Measurements from ENCODE around the gene MCF2L. TPM values are rescaled to one million over a fixed set of nuclear protein-coding genes. Genes with fewer than 3 reads are reported as not detected.

MCF2L gene
- total RNA-seq, 1 experiment from 2014 or later = 22.1 TPM

DNA sequence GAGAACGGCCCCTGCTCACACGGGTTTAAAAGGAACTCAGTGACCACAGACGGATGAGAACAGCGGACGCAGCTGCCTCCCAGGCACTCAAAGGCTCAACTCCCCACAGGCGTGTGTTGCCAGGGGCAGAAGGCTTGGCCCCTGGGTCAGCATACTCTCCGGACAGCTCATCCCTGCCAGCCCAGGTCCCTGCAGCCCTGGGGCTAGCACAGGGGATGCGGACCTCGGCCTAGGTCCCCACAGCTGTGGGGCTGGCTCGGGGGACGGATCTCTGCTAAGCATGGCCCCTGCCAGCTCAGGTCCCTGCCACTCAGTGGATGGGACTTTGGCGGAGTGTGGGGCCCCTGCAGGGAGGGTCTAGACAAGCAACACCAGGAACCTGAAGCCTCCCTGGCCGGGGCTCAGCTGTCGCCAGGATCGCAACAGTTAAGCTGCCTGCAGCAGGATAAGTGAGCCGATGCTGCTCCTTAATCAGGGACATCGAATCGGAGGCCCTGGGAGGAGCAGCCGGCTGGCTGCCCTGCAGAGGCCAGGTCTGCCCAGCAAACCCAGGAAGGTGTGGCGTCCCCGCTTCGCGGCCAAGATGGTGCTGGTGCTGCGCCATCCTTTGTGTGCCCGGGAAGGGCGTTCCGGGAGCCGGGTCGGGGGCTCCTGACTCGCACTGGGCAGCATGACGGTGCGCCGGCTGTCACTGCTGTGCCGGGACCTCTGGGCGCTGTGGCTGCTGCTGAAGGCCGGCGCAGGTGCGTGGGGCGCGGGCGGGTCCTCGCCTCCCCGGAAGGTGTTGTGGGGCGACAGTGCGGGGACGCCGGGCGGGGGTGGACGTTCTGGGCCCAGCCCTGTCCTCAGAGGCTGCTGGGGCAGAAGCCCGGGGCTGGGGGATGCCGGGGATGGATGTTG, 32.5 kb downstream of the MCF2L start:
- no TSS peak for BruUV-seq (replicated peaks)
- Histone ChIP-seq H3K4me3 (ENCODE audit: low read depth, low read length) (peak overlapping the region; percentile 36), H3K9me3 (no peaks in the 10 kb centered on the region), H3K4me1 (peaks cover 21% of the 10 kb centered on the region), H3K27me3 (replicated peaks; ENCODE audit: control insufficient read depth, insufficient read depth, low read length) (no peaks in the 10 kb centered on the region), H3K36me3 (ENCODE audit: control insufficient read depth, insufficient read depth, low read length) (peaks cover 1% of the 10 kb centered on the region)
- Mint-ChIP-seq H3K27ac (ENCODE audit: unreplicated experiment) (no peak overlapping the region), H3K9me3 (ENCODE audit: unreplicated experiment) (no peaks in the 10 kb centered on the region), H3K4me1 (ENCODE audit: low read depth, unreplicated experiment) (no peaks in the 10 kb centered on the region), H3K4me3 (ENCODE audit: unreplicated experiment) (peak overlapping the region; percentile 78), H3K27me3 (ENCODE audit: insufficient read depth, unreplicated experiment) (no peaks in the 10 kb centered on the region), H3K36me3 (ENCODE audit: insufficient read depth, unreplicated experiment) (peaks cover 12% of the 10 kb centered on the region)
- POLR2A ChIA-PET = interaction anchor here (1.0 kb wide), 1 partner anchor 11 kb away, joined by 3 read pairs; no protein-coding TSS in a partner anchor
- TF ChIP-seq CTCF (IDR thresholded peaks at IDR 0.05; ENCODE audit: insufficient read depth in 1 of 2, low read depth in 1 of 2, low read length in 1 of 2, severe bottlenecking in 1 of 2, unreplicated experiment in 1 of 2) = no peak
- peak; percentile 79 to 86 for DNase-seq
- intact Hi-C loops (cut with micrococcal nuclease; ENCODE audit: unreplicated experiment) = loop anchor here (1.0 to 2.0 kb wide), 4 partner anchors 17 to 59 kb away; partner anchors contain the start of gene MCF2L
- CTCF ChIA-PET = interaction anchor here (0.5 to 2.5 kb wide), 6 partner anchors 16 to 85 kb away, joined by 3 to 20 read pairs (median 7); partner anchors contain the start of gene MCF2L

- Histone ChIP-seq H3K4me1 (peaks cover 13% of the 10 kb centered on the region), H3K4me3 (ENCODE audit: low read depth, low read length) (peak overlapping the region; percentile 36), H3K27me3 (replicated peaks; ENCODE audit: control insufficient read depth, insufficient read depth, low read length) (no peaks in the 10 kb centered on the region), H3K9me3 (no peaks in the 10 kb centered on the region), H3K36me3 (ENCODE audit: control insufficient read depth, insufficient read depth, low read length) (peaks cover 1% of the 10 kb centered on the region; the same call in 1 of the 2 replicates)
- no peaks in the 10 kb centered on the region for H3K27me3 Mint-ChIP-seq (ENCODE audit: insufficient read depth, unreplicated experiment)
- H3K4me1 Mint-ChIP-seq (ENCODE audit: low read depth, unreplicated experiment) = no peaks in the 10 kb centered on the region
- no peaks in the 10 kb centered on the region for H3K9me3 Mint-ChIP-seq (ENCODE audit: unreplicated experiment)
- no TSS peak for BruUV-seq (replicated peaks)
- ChIA-PET CTCF (interaction anchor here (0.7 to 2.5 kb wide), 2 partner anchors 34 to 59 kb away, joined by 7 to 20 read pairs; partner anchors contain the start of gene MCF2L), POLR2A (no interaction called here)
- peaks cover 12% of the 10 kb centered on the region for H3K36me3 Mint-ChIP-seq (ENCODE audit: insufficient read depth, unreplicated experiment)
- DNase-seq = peak; percentile 55 to 70
- intact Hi-C loops (cut with micrococcal nuclease; ENCODE audit: unreplicated experiment) = loop anchor here (1.0 to 2.0 kb wide), 3 partner anchors 18 to 60 kb away; no protein-coding TSS in a partner anchor
- peak; percentile 47 to 83 for TF ChIP-seq CTCF (IDR thresholded peaks at IDR 0.05; ENCODE audit: insufficient read depth in 1 of 2, low read depth in 1 of 2, low read length in 1 of 2, severe bottlenecking in 1 of 2, unreplicated experiment in 1 of 2)
- peak overlapping the region; percentile 78 for H3K4me3 Mint-ChIP-seq (ENCODE audit: unreplicated experiment)
- no peak overlapping the region for H3K27ac Mint-ChIP-seq (ENCODE audit: unreplicated experiment)
Measured at GRCh38 chr13:113002206-113002912, 33.3 kb downstream of the MCF2L start.

GRCh38 chr13:113002913-113003290, 33.9 kb downstream of the MCF2L start:
- H3K4me3 Mint-ChIP-seq (ENCODE audit: unreplicated experiment) = no peak overlapping the region
- no peak overlapping the region for H3K27ac Mint-ChIP-seq (ENCODE audit: unreplicated experiment)
- no peak for TF ChIP-seq CTCF (IDR thresholded peaks at IDR 0.05; ENCODE audit: insufficient read depth in 1 of 2, low read depth in 1 of 2, low read length in 1 of 2, severe bottlenecking in 1 of 2, unreplicated experiment in 1 of 2)
- intact Hi-C loops (cut with micrococcal nuclease; ENCODE audit: unreplicated experiment) = loop anchor here (1.0 to 2.0 kb wide), 3 partner anchors 18 to 61 kb away; no protein-coding TSS in a partner anchor
- no peak for DNase-seq
- Histone ChIP-seq H3K36me3 (ENCODE audit: control insufficient read depth, insufficient read depth, low read length) (peaks cover 1% of the 10 kb centered on the region; the same call in 1 of the 2 replicates), H3K27me3 (replicated peaks; ENCODE audit: control insufficient read depth, insufficient read depth, low read length) (no peaks in the 10 kb centered on the region), H3K4me1 (peaks cover 7% of the 10 kb centered on the region), H3K9me3 (no peaks in the 10 kb centered on the region), H3K4me3 (ENCODE audit: low read depth, low read length) (no peak overlapping the region)
- no peaks in the 10 kb centered on the region for H3K9me3 Mint-ChIP-seq (ENCODE audit: unreplicated experiment)
- CTCF ChIA-PET = interaction anchor here (0.7 to 2.5 kb wide), 2 partner anchors 34 to 59 kb away, joined by 7 to 20 read pairs; partner anchors contain the start of gene MCF2L
- H3K4me1 Mint-ChIP-seq (ENCODE audit: low read depth, unreplicated experiment) = no peaks in the 10 kb centered on the region
- H3K36me3 Mint-ChIP-seq (ENCODE audit: insufficient read depth, unreplicated experiment) = peaks cover 12% of the 10 kb centered on the region
- POLR2A ChIA-PET = no interaction called here
- BruUV-seq (replicated peaks) = no TSS peak
- H3K27me3 Mint-ChIP-seq (ENCODE audit: insufficient read depth, unreplicated experiment) = no peaks in the 10 kb centered on the region

All from Caco-2 (cell line).